Mesenchymal stem cell (in vitro differentiated cells and primary cell): ENCODE data around the gene ZSCAN5C.

Experiments used
- DNase-seq: peaks from one replicate; pipeline ENCODE4 v3.0.0-alpha.2; 2013
- H2AFZ ChIP-seq: one replicate; pipeline ENCODE4 v1.6.1; 2013; ENCODE audit warnings: low read depth, mild to moderate bottlenecking, control low read depth, inconsistent platforms, low read length, moderate library complexity
- H2AK5ac ChIP-seq: 2 replicates; pipeline ENCODE4 v1.6.1; 2013; ENCODE audit warnings: low read length, moderate library complexity, mild to moderate bottlenecking, inconsistent platforms; ENCODE audit not compliant: severe bottlenecking
- H2BK120ac ChIP-seq: one replicate; pipeline ENCODE4 v1.6.1; 2013; ENCODE audit warnings: low read depth, mild to moderate bottlenecking, inconsistent platforms, low read length, moderate library complexity
- H2BK12ac ChIP-seq, 2 experiments: one replicate each; pipeline ENCODE4 v1.6.1; 2013; ENCODE audit warnings: inconsistent platforms in 2 of 2, low read length in 2 of 2, mild to moderate bottlenecking in 2 of 2, moderate library complexity in 2 of 2, control low read depth in 1 of 2
- H2BK15ac ChIP-seq: one replicate; pipeline ENCODE4 v1.6.1; 2013; ENCODE audit warnings: mild to moderate bottlenecking, low read depth, inconsistent platforms; ENCODE audit not compliant: poor library complexity, severe bottlenecking
- H2BK5ac ChIP-seq: 2 replicates; pipeline ENCODE4 v1.6.1; 2013; ENCODE audit warnings: low read depth, mild to moderate bottlenecking, low read length, control low read depth, inconsistent platforms; ENCODE audit not compliant: poor library complexity, severe bottlenecking
- H3K14ac ChIP-seq, 2 experiments: one replicate each; pipeline ENCODE4 v1.6.1; 2013; ENCODE audit warnings: inconsistent platforms in 2 of 2, low read length in 2 of 2, control low read depth in 1 of 2, mild to moderate bottlenecking in 1 of 2, moderate library complexity in 1 of 2
- H3K18ac ChIP-seq, 2 experiments: one replicate each; pipeline ENCODE4 v1.6.1; 2013; ENCODE audit warnings: inconsistent platforms in 2 of 2, low read length in 2 of 2, control low read depth in 1 of 2, low read depth in 1 of 2, mild to moderate bottlenecking in 1 of 2
- H3K23ac ChIP-seq, 2 experiments: one replicate each; pipeline ENCODE4 v1.6.1; 2013; ENCODE audit warnings: inconsistent platforms in 2 of 2, low read length in 2 of 2, mild to moderate bottlenecking in 2 of 2, moderate library complexity in 2 of 2, control low read depth in 1 of 2
- H3K27ac ChIP-seq: 2 replicates; pipeline ENCODE4 v1.5.1; 2013; ENCODE audit warnings: mild to moderate bottlenecking, moderate library complexity, low read length, control low read depth, inconsistent platforms; ENCODE audit not compliant: poor library complexity, severe bottlenecking
- H3K27me3 ChIP-seq, 2 experiments: 2 replicates each; pipeline versions ENCODE4 v1.6.1 to v1.7.0; 2013; ENCODE audit warnings: low read length in 2 of 2, mild to moderate bottlenecking in 2 of 2, moderate library complexity in 2 of 2, control low read depth in 1 of 2, inconsistent platforms in 1 of 2; ENCODE audit not compliant: control insufficient read depth in 1 of 2, insufficient read depth in 1 of 2
- H3K36me3 ChIP-seq, 2 experiments: 2 replicates each; pipeline versions ENCODE4 v1.6.1 to v1.7.0; 2013; ENCODE audit warnings: low read length in 2 of 2, control low read depth in 1 of 2, inconsistent platforms in 1 of 2, low read depth in 1 of 2, mild to moderate bottlenecking in 1 of 2; ENCODE audit not compliant: insufficient read depth in 2 of 2, control insufficient read depth in 1 of 2
- H3K4ac ChIP-seq, 2 experiments: one replicate each; pipeline ENCODE4 v1.6.1; 2013; ENCODE audit warnings: inconsistent platforms in 2 of 2, low read length in 2 of 2, mild to moderate bottlenecking in 2 of 2, moderate library complexity in 2 of 2, control low read depth in 1 of 2, low read depth in 1 of 2
- H3K4me1 ChIP-seq: 2 replicates; pipeline ENCODE4 v1.6.1; 2013; ENCODE audit warnings: low read depth, low read length, control low read depth; ENCODE audit not compliant: control insufficient read depth, insufficient read depth
- H3K4me2 ChIP-seq: 2 replicates; pipeline ENCODE4 v1.6.1; 2013; ENCODE audit warnings: low read length, mild to moderate bottlenecking, inconsistent platforms; ENCODE audit not compliant: poor library complexity, severe bottlenecking
- H3K4me3 ChIP-seq, 2 experiments: 2 replicates each; pipeline versions ENCODE4 v1.5.1 to v1.7.0; 2013; ENCODE audit warnings: low read length in 2 of 2, mild to moderate bottlenecking in 2 of 2, control low read depth in 1 of 2, low read depth in 1 of 2; ENCODE audit not compliant: insufficient read depth in 1 of 2
- H3K79me1 ChIP-seq: replicated peaks from 2 replicates; pipeline ENCODE4 v1.6.1; 2013; ENCODE audit warnings: mild to moderate bottlenecking, control low read depth, low read length, inconsistent platforms; ENCODE audit not compliant: poor library complexity, severe bottlenecking
- H3K9ac ChIP-seq: 2 replicates; pipeline ENCODE4 v1.7.0; 2013; ENCODE audit warnings: mild to moderate bottlenecking, low read length, moderate library complexity
- H3K9me3 ChIP-seq: 2 replicates; pipeline ENCODE4 v1.7.0; 2013; ENCODE audit warnings: mild to moderate bottlenecking, low read length; ENCODE audit not compliant: control insufficient read depth
- H4K8ac ChIP-seq: one replicate; pipeline ENCODE4 v1.6.1; 2013; ENCODE audit warnings: inconsistent platforms, mild to moderate bottlenecking, low read length, moderate library complexity
- H4K91ac ChIP-seq: one replicate; pipeline ENCODE4 v1.6.1; 2013; ENCODE audit warnings: mild to moderate bottlenecking, low read length, inconsistent platforms
- WGBS: methylation state at CpG from one replicate; pipeline ENCODE4 v1.1.7; 2013; ENCODE audit warnings: mixed read lengths; 5-methylcytosine and 5-hydroxymethylcytosine counted together

ZSCAN5C gene

DNA sequence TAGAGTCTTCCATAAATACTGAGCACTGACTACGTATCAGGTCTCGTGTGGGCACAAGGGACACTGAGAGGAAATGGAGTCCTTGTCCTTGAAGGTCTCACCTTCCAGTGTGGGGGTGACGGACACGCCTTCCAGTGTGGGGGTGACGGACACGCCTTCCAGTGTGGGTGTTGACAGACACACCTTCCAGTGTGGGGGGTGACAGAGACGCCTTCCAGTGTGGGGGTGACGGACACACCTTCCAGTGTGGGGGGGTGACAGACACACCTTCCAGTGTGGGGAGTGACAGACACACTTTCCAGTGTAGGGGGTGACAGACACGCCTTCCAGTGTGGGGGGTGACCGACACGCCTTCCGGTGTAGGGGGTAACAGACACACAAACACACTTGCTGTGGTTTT is 56.2 kb downstream of the ZSCAN5C start:
- WGBS = 95% methylated on average over 12 of the region's 12 CpGs
- no peak overlapping the region for H3K23ac ChIP-seq

More for the DNA sequence above, 56.2 kb downstream of the ZSCAN5C start:
- Histone ChIP-seq H3K4me1 (no peaks in the 10 kb centered on the region), H3K14ac (no peak overlapping the region), H3K9ac (no peak overlapping the region), H4K91ac (no peak overlapping the region), H4K8ac (no peak overlapping the region), H3K27ac (no peak overlapping the region), H3K36me3 (no peaks in the 10 kb centered on the region), H2BK120ac (no peak overlapping the region), H2AFZ (no peak overlapping the region), H3K4me2 (no peak overlapping the region), H3K18ac (no peak overlapping the region), H3K79me1 (no peaks in the 10 kb centered on the region), H3K4ac (no peak overlapping the region), H3K4me3 (no peak overlapping the region), H2BK15ac (no peak overlapping the region), H2BK12ac (no peak overlapping the region), H3K9me3 (no peaks in the 10 kb centered on the region), H2AK5ac (no peak overlapping the region), H2BK5ac (no peak overlapping the region), H3K27me3 (no peaks in the 10 kb centered on the region)
- DNase-seq = no peak
